ENCODE measurements around the gene CDKN2A.
A peak's percentile ranks its signal among the peaks of the same experiment; 100 is the strongest.

Gene CDKN2A

DNA sequence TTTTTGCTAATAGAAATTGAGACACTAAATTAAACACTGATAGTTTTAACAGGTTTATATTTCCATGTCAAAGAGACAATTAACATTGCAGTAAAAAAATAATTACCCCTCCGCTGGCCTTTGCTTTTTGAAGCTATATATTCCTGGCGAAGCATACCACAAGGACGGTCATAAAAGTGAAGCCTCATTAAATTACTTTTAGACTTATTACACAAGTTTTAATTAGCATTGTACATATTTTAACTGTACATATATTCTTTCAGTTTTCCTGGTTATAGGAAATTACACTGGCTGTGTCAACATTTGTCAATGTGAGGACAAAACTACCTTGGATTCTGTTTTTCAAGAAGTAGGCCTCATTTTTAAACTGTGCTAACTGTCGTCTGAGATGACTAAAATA lies 1.2 kb downstream of the CDKN2A start:
- H3K4me3 ChIP-seq (ENCODE audit: low read length, poor library complexity, severe bottlenecking), result peak overlapping the region; percentile 96
- peaks cover 87% of the 10 kb centered on the region for H3K79me2 ChIP-seq (ENCODE audit: insufficient read depth, low read length)
- peaks cover 27% of the 10 kb centered on the region for H4K20me1 ChIP-seq (ENCODE audit: insufficient read depth, low read length, poor library complexity, severe bottlenecking)
- H3K27me3 ChIP-seq (ENCODE audit: insufficient read depth, low read length, poor library complexity, severe bottlenecking), result no peaks in the 10 kb centered on the region
- no peaks in the 10 kb centered on the region for H3K9me3 ChIP-seq (ENCODE audit: insufficient read depth, low read depth, low read length)
- no peak for TF ChIP-seq EZH2phosphoT487 (IDR thresholded peaks at IDR 0.05; ENCODE audit: borderline replicate concordance)
- TF ChIP-seq, protein P1, sequence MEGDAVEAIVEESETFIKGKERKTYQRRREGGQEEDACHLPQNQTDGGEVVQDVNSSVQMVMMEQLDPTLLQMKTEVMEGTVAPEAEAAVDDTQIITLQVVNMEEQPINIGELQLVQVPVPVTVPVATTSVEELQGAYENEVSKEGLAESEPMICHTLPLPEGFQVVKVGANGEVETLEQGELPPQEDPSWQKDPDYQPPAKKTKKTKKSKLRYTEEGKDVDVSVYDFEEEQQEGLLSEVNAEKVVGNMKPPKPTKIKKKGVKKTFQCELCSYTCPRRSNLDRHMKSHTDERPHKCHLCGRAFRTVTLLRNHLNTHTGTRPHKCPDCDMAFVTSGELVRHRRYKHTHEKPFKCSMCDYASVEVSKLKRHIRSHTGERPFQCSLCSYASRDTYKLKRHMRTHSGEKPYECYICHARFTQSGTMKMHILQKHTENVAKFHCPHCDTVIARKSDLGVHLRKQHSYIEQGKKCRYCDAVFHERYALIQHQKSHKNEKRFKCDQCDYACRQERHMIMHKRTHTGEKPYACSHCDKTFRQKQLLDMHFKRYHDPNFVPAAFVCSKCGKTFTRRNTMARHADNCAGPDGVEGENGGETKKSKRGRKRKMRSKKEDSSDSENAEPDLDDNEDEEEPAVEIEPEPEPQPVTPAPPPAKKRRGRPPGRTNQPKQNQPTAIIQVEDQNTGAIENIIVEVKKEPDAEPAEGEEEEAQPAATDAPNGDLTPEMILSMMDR (conservative IDR thresholded peaks at IDR 0.05; ENCODE audit: low read length), result no peak
- no peaks in the 10 kb centered on the region for H3K9me2 ChIP-seq (replicated peaks; ENCODE audit: low read depth, low read length)
- peak overlapping the region; percentile 84 for H3K4me2 ChIP-seq (ENCODE audit: low read depth, low read length, poor library complexity, severe bottlenecking)
- H2AFZ ChIP-seq (ENCODE audit: low read length), result peak overlapping the region; percentile 36; the same call in 1 of the 2 replicates
- peaks cover 32% of the 10 kb centered on the region for H3K4me1 ChIP-seq (ENCODE audit: insufficient read depth, low read length, poor library complexity, severe bottlenecking)
- no peaks in the 10 kb centered on the region for H3F3A ChIP-seq (ENCODE audit: low read depth)
- peak overlapping the region; percentile 94 for H3K9ac ChIP-seq (ENCODE audit: low read depth, low read length, poor library complexity, severe bottlenecking)
- no peaks in the 10 kb centered on the region for H3K36me3 ChIP-seq (ENCODE audit: insufficient read depth, low read length)

DNA sequence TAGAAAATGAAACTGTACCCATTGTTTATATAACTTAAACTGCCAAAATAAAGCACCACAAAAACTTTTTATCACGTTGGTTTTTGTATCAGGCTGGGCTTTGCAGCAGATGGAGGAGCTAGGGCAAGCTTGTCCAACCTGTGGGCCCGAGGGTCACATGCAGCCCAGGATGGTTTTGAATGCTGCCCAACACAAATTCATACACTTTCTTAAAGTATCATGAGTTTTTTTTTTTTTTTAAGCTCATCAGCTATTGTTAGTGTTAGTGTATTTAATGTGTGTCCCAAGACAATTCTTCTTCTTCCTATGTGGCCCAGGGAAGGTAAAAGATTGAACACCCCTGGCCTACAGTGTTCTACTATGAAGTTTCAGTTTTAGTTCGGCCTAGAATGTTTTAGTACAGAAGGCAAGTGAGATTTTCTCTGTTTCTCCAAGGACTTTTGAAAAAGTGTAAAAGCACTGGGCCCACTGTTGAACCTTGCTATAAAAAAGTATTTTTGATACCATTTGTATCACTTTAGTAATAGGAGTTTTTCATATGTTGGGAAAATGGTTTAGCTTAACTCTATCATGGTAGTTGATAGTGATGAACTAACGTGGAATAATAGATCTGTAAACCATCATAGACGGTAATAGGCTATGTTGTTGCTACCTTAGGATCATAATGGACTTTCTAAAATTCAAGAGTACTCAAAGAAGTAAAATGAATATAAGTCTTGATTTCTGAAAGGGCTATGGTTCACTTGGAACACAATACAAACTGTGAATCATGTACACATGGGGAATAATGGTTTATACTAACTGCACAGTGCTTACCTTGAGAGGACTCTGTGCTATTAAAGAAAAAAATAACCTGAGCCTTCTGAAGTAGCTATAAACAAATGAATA lies 2.9 kb downstream of the CDKN2A start:
- no peaks in the 10 kb centered on the region for H3K9me2 ChIP-seq (replicated peaks; ENCODE audit: low read depth, low read length)
- H3K4me2 ChIP-seq (ENCODE audit: low read depth, low read length, poor library complexity, severe bottlenecking), result peak overlapping the region; percentile 84
- peaks cover 29% of the 10 kb centered on the region for H3K4me1 ChIP-seq (ENCODE audit: insufficient read depth, low read length, poor library complexity, severe bottlenecking)
- no peaks in the 10 kb centered on the region for H3K9me3 ChIP-seq (ENCODE audit: insufficient read depth, low read depth, low read length)
- H2AFZ ChIP-seq (ENCODE audit: low read length), result no peak overlapping the region
- peak overlapping the region; percentile 96 for H3K4me3 ChIP-seq (ENCODE audit: low read length, poor library complexity, severe bottlenecking)
- TF ChIP-seq EZH2phosphoT487 (IDR thresholded peaks at IDR 0.05; ENCODE audit: borderline replicate concordance), result no peak
- TF ChIP-seq, protein P1 (conservative IDR thresholded peaks at IDR 0.05; ENCODE audit: low read length), result no peak
- H3K27me3 ChIP-seq (ENCODE audit: insufficient read depth, low read length, poor library complexity, severe bottlenecking), result no peaks in the 10 kb centered on the region
- no peaks in the 10 kb centered on the region for H3K36me3 ChIP-seq (ENCODE audit: insufficient read depth, low read length)
- H3K79me2 ChIP-seq (ENCODE audit: insufficient read depth, low read length), result peaks cover 85% of the 10 kb centered on the region
- H4K20me1 ChIP-seq (ENCODE audit: insufficient read depth, low read length, poor library complexity, severe bottlenecking), result peaks cover 21% of the 10 kb centered on the region
- H3F3A ChIP-seq (ENCODE audit: low read depth), result no peaks in the 10 kb centered on the region
- H3K9ac ChIP-seq (ENCODE audit: low read depth, low read length, poor library complexity, severe bottlenecking), result peak overlapping the region; percentile 94

DNA sequence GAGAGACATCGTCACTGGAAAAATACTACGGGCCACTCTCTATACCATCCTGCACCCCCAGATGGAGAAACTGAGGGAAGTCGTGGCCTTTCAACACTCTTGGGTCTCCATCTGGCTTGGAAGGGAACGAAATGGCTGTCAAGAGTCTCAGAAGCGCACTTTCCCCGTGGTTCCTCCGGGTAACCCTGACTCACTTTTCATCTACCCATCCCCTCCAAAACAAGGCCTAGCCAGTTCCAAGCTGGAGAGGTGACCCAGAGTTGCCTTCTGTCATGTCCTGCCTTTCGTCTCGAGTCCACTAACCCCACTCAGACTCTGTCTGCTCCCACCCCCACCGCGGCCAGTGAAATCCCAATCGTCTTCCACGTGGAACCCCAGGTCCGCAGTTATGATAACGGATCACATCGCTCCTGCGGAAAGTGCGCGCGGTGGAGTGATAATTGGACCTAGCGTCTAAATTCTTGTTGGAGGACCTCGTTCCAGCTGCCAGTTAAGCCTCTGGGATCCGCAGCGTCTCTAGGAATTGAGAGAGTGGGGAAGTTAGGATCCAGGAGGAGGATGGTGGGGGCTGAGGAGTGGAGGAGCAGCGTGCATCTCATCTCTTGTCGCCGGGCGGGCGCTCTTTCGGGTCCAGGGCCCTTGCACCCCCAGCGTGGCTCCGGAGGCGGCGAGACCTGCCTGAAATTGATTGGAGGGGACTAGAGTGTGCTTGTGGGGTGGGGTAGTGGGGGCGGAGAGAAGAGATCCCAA lies 4.6 kb downstream of the CDKN2A start:
- Histone ChIP-seq H3K36me3 (ENCODE audit: insufficient read depth, low read length) (no peaks in the 10 kb centered on the region), H3K27me3 (ENCODE audit: insufficient read depth, low read length, poor library complexity, severe bottlenecking) (no peaks in the 10 kb centered on the region), H3F3A (ENCODE audit: low read depth) (no peaks in the 10 kb centered on the region), H4K20me1 (ENCODE audit: insufficient read depth, low read length, poor library complexity, severe bottlenecking) (peaks cover 21% of the 10 kb centered on the region), H3K4me2 (ENCODE audit: low read depth, low read length, poor library complexity, severe bottlenecking) (peak overlapping the region; percentile 84), H3K9me3 (ENCODE audit: insufficient read depth, low read depth, low read length) (no peaks in the 10 kb centered on the region), H3K9ac (ENCODE audit: low read depth, low read length, poor library complexity, severe bottlenecking) (peak overlapping the region; percentile 94), H3K4me3 (ENCODE audit: low read length, poor library complexity, severe bottlenecking) (peak overlapping the region; percentile 96), H2AFZ (ENCODE audit: low read length) (no peak overlapping the region), H3K4me1 (ENCODE audit: insufficient read depth, low read length, poor library complexity, severe bottlenecking) (peaks cover 34% of the 10 kb centered on the region), H3K79me2 (ENCODE audit: insufficient read depth, low read length) (peaks cover 81% of the 10 kb centered on the region), H3K9me2 (replicated peaks; ENCODE audit: low read depth, low read length) (no peaks in the 10 kb centered on the region)
- TF ChIP-seq EZH2phosphoT487 (IDR thresholded peaks at IDR 0.05; ENCODE audit: borderline replicate concordance), result no peak
- TF ChIP-seq, protein P1 (conservative IDR thresholded peaks at IDR 0.05; ENCODE audit: low read length), result no peak

Measured in Loucy (cell line).